GM23248 (cell line): ENCODE results near the gene TUBD1. TPM values are rescaled to one million over a fixed set of nuclear protein-coding genes. Genes with fewer than 3 reads are reported as not detected.
A peak's percentile ranks its signal among the peaks of the same experiment; 100 is the strongest.

ENCODE experiments used
- DNase-seq: peaks from one replicate; pipeline ENCODE4 v3.0.0-alpha.2; 2015
- H2AFZ ChIP-seq: fragments of 200-600 bp; sonication (generic); 2 replicates; pipeline ENCODE4 v1.6.1; 2016; ENCODE audit warnings: antibody characterized with exemption
- H3F3A ChIP-seq: fragments of 200-600 bp; sonication (generic); 2 replicates; pipeline ENCODE4 v1.6.1; 2016; ENCODE audit warnings: mild to moderate bottlenecking, antibody characterized with exemption, mixed run types; ENCODE audit not compliant: insufficient read depth
- H3K27ac ChIP-seq: fragments of 200-600 bp; sonication (generic); 2 replicates; pipeline ENCODE4 v1.5.1; 2016; ENCODE audit warnings: mild to moderate bottlenecking
- H3K27me3 ChIP-seq: fragments of 200-600 bp; sonication (generic); replicated peaks from 2 replicates; pipeline ENCODE4 v1.6.1; 2016; ENCODE audit warnings: mild to moderate bottlenecking; ENCODE audit not compliant: insufficient read depth
- H3K36me3 ChIP-seq: fragments of 200-600 bp; sonication (generic); 2 replicates; pipeline ENCODE4 v1.6.1; 2016; ENCODE audit warnings: low read depth, mild to moderate bottlenecking
- H3K4me1 ChIP-seq: fragments of 200-600 bp; sonication (generic); 2 replicates; pipeline ENCODE4 v1.6.1; 2016; ENCODE audit warnings: mild to moderate bottlenecking; ENCODE audit not compliant: insufficient read depth
- H3K4me2 ChIP-seq: fragments of 200-600 bp; sonication (generic); one replicate; pipeline ENCODE4 v1.6.1; 2016; ENCODE audit warnings: mild to moderate bottlenecking; ENCODE audit not compliant: unreplicated experiment
- H3K4me3 ChIP-seq: fragments of 200-600 bp; sonication (generic); 2 replicates; pipeline ENCODE4 v1.5.1; 2016; ENCODE audit warnings: mild to moderate bottlenecking
- H3K79me2 ChIP-seq: fragments of 200-600 bp; sonication (generic); 2 replicates; pipeline ENCODE4 v1.6.1; 2016; ENCODE audit warnings: mild to moderate bottlenecking; ENCODE audit not compliant: insufficient read depth
- H3K9ac ChIP-seq: fragments of 200-600 bp; sonication (generic); 2 replicates; pipeline ENCODE4 v1.6.1; 2016; ENCODE audit warnings: mild to moderate bottlenecking
- H3K9me2 ChIP-seq: fragments of 200-600 bp; sonication (generic); 2 replicates; pipeline ENCODE4 v1.6.1; 2016; ENCODE audit warnings: mixed run types, mild to moderate bottlenecking, moderate library complexity; ENCODE audit not compliant: insufficient read depth
- H3K9me3 ChIP-seq: fragments of 200-600 bp; sonication (generic); one replicate; pipeline ENCODE4 v1.6.1; 2017; ENCODE audit warnings: low read depth
- H4K20me1 ChIP-seq: fragments of 200-600 bp; sonication (generic); 2 replicates; pipeline ENCODE4 v1.6.0; 2016; ENCODE audit not compliant: insufficient read depth
- EZH2 ChIP-seq: fragments of 200-600 bp; sonication (generic); IDR thresholded peaks from 2 replicates; pipeline ENCODE4 v1.6.1; 2018; ENCODE audit warnings: antibody characterized with exemption, mild to moderate bottlenecking; ENCODE audit not compliant: insufficient read depth, poor library complexity, severe bottlenecking
- EZH2phosphoT487 ChIP-seq: fragments of 200-600 bp; sonication (generic); IDR thresholded peaks from 2 replicates; pipeline ENCODE4 v1.6.1; 2018; ENCODE audit warnings: antibody characterized with exemption, moderate library complexity, mild to moderate bottlenecking, low read depth; ENCODE audit not compliant: insufficient read depth
- WGBS, 2 experiments: methylation state at CpG; one replicate each; pipeline ENCODE4 v1.1.6; 2015 to 2017; ENCODE audit warnings: low lambda C conversion rate in 2 of 2, low coverage in 1 of 2; ENCODE audit errors: missing lambda C conversion rate in 2 of 2; 5-methylcytosine and 5-hydroxymethylcytosine counted together
- in situ Hi-C: fragments of 300-500 bp; cut with MboI; formaldehyde crosslinking; loops from 2 replicates; pipeline ENCODE4 v1.15.0; 2020
- polyA plus RNA-seq: library from polyadenylated mRNA; unstranded; fragments of >200 nt; fragmentation: Nextera tagmentation; extraction: Ambion mirVana; gene quantifications from 2 replicates; pipeline ENCODE4 v1.2.1, GENCODE V29; 2016
- total RNA-seq: library from RNA; depleted of rRNA; stranded (reverse); fragments of >200 nt; shearing (Covaris generic); gene quantifications from 2 replicates; pipeline ENCODE4 v1.2.3, GENCODE V29; 2014

TUBD1 gene
- total and polyA plus RNA-seq, 2 experiments from 2014 or later = 3.8 to 4.3 TPM

- Histone ChIP-seq H4K20me1 (no peaks in the 10 kb centered on the region), H3K4me1 (peaks cover 19% of the 10 kb centered on the region), H3K9me3 (no peaks in the 10 kb centered on the region), H3K36me3 (no peaks in the 10 kb centered on the region), H3F3A (peaks cover 5% of the 10 kb centered on the region; the same call in 1 of the 2 replicates), H3K27ac (no peak overlapping the region), H3K27me3 (no peaks in the 10 kb centered on the region), H3K79me2 (peaks cover 99% of the 10 kb centered on the region), H3K9ac (no peak overlapping the region), H3K4me3 (no peak overlapping the region), H2AFZ (no peak overlapping the region), H3K9me2 (no peaks in the 10 kb centered on the region), H3K4me2 (no peak overlapping the region)
- 76 to 80% methylated on average over 5 of the region's 5 CpGs for WGBS, 2 experiments
- TF ChIP-seq EZH2 (no peak), EZH2phosphoT487 (no peak)
- in situ Hi-C loops = no loop called here
- DNase-seq = peak; percentile 2
These were observed 6.4 kb upstream of the TUBD1 start for GRCh38 chr17:59899099-59899498.

GRCh38 chr17:59897090-59897489 is 4.3 kb upstream of the TUBD1 start:
- Histone ChIP-seq H3K36me3 (no peaks in the 10 kb centered on the region), H3K4me2 (peak overlapping the region; percentile 5), H3K9me3 (no peaks in the 10 kb centered on the region), H4K20me1 (no peaks in the 10 kb centered on the region), H3K79me2 (peaks cover 92% of the 10 kb centered on the region), H3K4me1 (peaks cover 22% of the 10 kb centered on the region), H3K27me3 (no peaks in the 10 kb centered on the region), H2AFZ (no peak overlapping the region), H3K9me2 (no peaks in the 10 kb centered on the region), H3K27ac (no peak overlapping the region; the same call in 1 of the 2 replicates), H3K9ac (no peak overlapping the region), H3F3A (peaks cover 7% of the 10 kb centered on the region; the same call in 1 of the 2 replicates), H3K4me3 (no peak overlapping the region)
- peak; percentile 36 for DNase-seq
- in situ Hi-C loops = no loop called here
- no peak for TF ChIP-seq EZH2
- TF ChIP-seq EZH2phosphoT487 = no peak
- 67 to 74% methylated on average over 4 of the region's 4 CpGs for WGBS, 2 experiments

- H3K27ac ChIP-seq = peak overlapping the region; percentile 60
- TF ChIP-seq EZH2 (no peak), EZH2phosphoT487 (no peak)
- peaks cover 76% of the 10 kb centered on the region for H3K79me2 ChIP-seq
- no peaks in the 10 kb centered on the region for H3K9me2 ChIP-seq
- H3K36me3 ChIP-seq = no peaks in the 10 kb centered on the region
- no peaks in the 10 kb centered on the region for H3K9me3 ChIP-seq
- H3K4me1 ChIP-seq = peaks cover 24% of the 10 kb centered on the region
- WGBS, 2 experiments = 1% methylated on average over 11 of the region's 11 CpGs
- H3K4me3 ChIP-seq = peak overlapping the region; percentile 76
- H3F3A ChIP-seq = peaks cover 9% of the 10 kb centered on the region; the same call in 1 of the 2 replicates
- DNase-seq = peak; percentile 62
- in situ Hi-C loops = no loop called here
- no peaks in the 10 kb centered on the region for H3K27me3 ChIP-seq
- peak overlapping the region; percentile 95 for H2AFZ ChIP-seq
- H4K20me1 ChIP-seq = no peaks in the 10 kb centered on the region
- peak overlapping the region; percentile 94 for H3K9ac ChIP-seq
- H3K4me2 ChIP-seq = peak overlapping the region; percentile 89
These were observed 945 bp upstream of the TUBD1 start for GRCh38 chr17:59893676-59894100.

- Histone ChIP-seq H3F3A (peaks cover 9% of the 10 kb centered on the region; the same call in 1 of the 2 replicates), H3K9ac (peak overlapping the region; percentile 94), H3K27ac (peak overlapping the region; percentile 37), H3K27me3 (no peaks in the 10 kb centered on the region), H3K4me1 (peaks cover 24% of the 10 kb centered on the region), H2AFZ (peak overlapping the region; percentile 89), H4K20me1 (no peaks in the 10 kb centered on the region), H3K79me2 (peaks cover 63% of the 10 kb centered on the region), H3K9me3 (no peaks in the 10 kb centered on the region), H3K36me3 (no peaks in the 10 kb centered on the region), H3K4me2 (peak overlapping the region; percentile 61), H3K9me2 (no peaks in the 10 kb centered on the region), H3K4me3 (peak overlapping the region; percentile 76)
- in situ Hi-C loops = no loop called here
- no peak for DNase-seq
- 3% methylated on average over 25 of the region's 25 CpGs for WGBS, 2 experiments
- TF ChIP-seq EZH2 = no peak
- TF ChIP-seq EZH2phosphoT487 = no peak
These were observed 356 bp downstream of the TUBD1 start for GRCh38 chr17:59892251-59892923.
